Vagina (tissue), 2 donors: ENCODE measurements around the gene CELA2B.

Source experiments
- CTCF ChIP-seq, 3 experiments: fragments of 450-650 bp in 2 of 3; fragments of 200-600 bp in 1 of 3; sonication (generic) in 1 of 3; IDR thresholded peaks; one replicate each; pipeline ENCODE4 v1.5.1; 2017 to 2019; ENCODE audit warnings: antibody characterized with exemption in 3 of 3, mild to moderate bottlenecking in 2 of 3, moderate library complexity in 2 of 3
- POLR2A ChIP-seq, 2 donors: fragments of 450-650 bp; IDR thresholded peaks; one replicate each; pipeline ENCODE4 v1.6.1; 2017; ENCODE audit warnings: antibody characterized with exemption in 2 of 2, mild to moderate bottlenecking in 2 of 2, moderate library complexity in 2 of 2
- POLR2AphosphoS5 ChIP-seq, 2 donors: sonication (generic); formaldehyde crosslinking; IDR thresholded peaks; one replicate each; pipeline ENCODE4 v1.9.0; 2017; ENCODE audit warnings: antibody characterized with exemption in 2 of 2, mild to moderate bottlenecking in 2 of 2, low read depth in 1 of 2; ENCODE audit not compliant: insufficient read depth in 1 of 2

DNA sequence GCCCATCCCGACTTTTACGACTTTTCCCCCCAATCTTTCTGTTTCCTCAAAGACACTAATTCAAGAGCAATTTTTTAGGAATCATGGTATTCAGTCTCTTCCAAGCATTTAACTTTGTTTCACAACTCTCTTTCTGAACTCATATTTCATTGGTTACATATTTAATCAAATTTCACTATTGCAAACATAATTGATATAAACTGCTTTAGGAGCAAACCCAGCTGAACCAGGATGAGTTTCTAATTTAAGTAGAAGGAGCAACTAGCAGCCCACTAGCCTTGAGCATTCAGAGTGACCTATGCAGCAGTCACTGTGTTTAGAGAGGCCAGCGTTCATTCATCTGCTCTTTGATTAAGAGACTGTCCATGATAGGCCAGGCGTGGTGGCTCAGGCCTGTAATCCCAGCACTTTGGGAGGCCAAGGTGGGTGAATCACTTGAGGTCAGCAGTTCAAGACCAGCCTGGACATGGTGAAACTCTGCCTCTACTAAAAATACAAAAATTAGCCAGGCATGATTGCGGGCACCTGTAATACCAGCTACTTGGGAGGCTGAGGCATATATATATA lies 1.8 kb downstream of the CELA2B start:
- TF ChIP-seq CTCF (IDR thresholded peaks at IDR 0.05) (no peak), POLR2A (IDR thresholded peaks at IDR 0.05) (no peak), POLR2AphosphoS5 (IDR thresholded peaks at IDR 0.05; ENCODE audit: insufficient read depth in 1 of 2, low read depth in 1 of 2) (no peak)
